ENCODE data around the gene METTL8.

The METTL8 gene

DNA sequence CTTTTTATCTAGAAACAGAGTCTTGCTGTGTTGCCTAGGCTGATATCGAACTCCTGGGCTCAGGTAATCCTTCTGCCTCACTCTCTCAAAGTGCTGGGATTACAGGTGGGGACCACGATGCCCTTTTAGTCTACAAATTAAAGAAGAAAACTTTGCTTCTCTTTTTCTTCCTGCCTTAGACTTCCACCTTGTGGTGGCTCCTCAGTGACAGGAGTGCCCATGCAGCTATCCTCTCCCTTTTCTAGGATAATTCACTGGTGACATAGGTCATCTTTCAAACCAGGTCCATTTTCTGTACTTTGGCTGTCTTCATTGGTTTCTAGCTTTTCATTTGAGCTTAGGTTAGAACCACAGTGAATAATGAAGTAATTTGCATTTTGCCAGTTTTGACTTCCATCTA, 13.9 kb upstream of the METTL8 start:
- TF ChIP-seq, protein P1, sequence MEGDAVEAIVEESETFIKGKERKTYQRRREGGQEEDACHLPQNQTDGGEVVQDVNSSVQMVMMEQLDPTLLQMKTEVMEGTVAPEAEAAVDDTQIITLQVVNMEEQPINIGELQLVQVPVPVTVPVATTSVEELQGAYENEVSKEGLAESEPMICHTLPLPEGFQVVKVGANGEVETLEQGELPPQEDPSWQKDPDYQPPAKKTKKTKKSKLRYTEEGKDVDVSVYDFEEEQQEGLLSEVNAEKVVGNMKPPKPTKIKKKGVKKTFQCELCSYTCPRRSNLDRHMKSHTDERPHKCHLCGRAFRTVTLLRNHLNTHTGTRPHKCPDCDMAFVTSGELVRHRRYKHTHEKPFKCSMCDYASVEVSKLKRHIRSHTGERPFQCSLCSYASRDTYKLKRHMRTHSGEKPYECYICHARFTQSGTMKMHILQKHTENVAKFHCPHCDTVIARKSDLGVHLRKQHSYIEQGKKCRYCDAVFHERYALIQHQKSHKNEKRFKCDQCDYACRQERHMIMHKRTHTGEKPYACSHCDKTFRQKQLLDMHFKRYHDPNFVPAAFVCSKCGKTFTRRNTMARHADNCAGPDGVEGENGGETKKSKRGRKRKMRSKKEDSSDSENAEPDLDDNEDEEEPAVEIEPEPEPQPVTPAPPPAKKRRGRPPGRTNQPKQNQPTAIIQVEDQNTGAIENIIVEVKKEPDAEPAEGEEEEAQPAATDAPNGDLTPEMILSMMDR (IDR thresholded peaks at IDR 0.05; ENCODE audit: low read length, missing control alignments) = no peak
- no peak overlapping the region for H3K4me3 ChIP-seq (replicated peaks; ENCODE audit: low read depth, low read length)
- DNase-seq (ENCODE audit: low read depth) = no peak

DNA sequence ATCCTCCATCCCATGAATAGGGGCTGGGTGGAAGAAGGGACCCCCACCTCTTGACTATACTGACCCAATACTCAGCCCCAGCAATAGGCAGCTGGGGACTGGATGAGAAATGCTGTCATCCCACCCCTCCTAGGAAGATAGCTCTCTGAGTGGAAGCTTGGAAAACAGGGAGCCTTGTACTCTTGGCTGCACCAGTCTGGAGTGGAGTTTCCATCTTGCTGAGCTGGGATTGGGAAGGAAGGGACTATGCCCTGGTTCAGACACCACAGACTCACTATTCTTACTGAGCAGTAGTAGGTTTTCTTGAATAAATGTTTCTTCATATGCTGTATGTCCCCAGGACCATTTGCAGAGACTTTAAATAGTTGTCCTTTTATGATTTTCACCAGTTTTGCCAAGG, 7.7 kb upstream of the METTL8 start:
- no peak overlapping the region for H3K4me3 ChIP-seq (replicated peaks; ENCODE audit: low read depth, low read length)
- DNase-seq (ENCODE audit: low read depth) = no peak
- TF ChIP-seq, protein P1 (IDR thresholded peaks at IDR 0.05; ENCODE audit: low read length, missing control alignments) = no peak

DNA sequence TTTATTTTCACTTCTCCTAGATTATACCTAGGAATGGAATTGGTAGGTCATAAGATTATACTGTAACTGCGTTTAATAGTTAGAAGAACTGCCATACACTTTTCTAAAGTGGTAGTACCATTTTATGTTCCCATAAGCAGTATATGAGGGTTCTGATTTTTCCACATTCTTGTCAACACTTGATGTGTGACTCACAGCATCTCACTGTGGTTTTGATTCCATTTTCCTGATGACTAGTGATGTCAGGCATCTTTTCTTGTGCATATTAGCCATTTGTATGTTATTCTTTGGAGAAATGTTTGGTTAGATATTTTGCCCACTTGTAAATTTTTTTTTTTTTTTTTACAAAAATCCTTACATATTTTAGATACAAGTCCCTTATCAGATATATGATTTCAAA, 2.5 kb upstream of the METTL8 start:
- peak; percentile 75 for DNase-seq (ENCODE audit: low read depth)
- H3K4me3 ChIP-seq (replicated peaks; ENCODE audit: low read depth, low read length) = no peak overlapping the region
- TF ChIP-seq, protein P1 (IDR thresholded peaks at IDR 0.05; ENCODE audit: low read length, missing control alignments) = no peak

DNA sequence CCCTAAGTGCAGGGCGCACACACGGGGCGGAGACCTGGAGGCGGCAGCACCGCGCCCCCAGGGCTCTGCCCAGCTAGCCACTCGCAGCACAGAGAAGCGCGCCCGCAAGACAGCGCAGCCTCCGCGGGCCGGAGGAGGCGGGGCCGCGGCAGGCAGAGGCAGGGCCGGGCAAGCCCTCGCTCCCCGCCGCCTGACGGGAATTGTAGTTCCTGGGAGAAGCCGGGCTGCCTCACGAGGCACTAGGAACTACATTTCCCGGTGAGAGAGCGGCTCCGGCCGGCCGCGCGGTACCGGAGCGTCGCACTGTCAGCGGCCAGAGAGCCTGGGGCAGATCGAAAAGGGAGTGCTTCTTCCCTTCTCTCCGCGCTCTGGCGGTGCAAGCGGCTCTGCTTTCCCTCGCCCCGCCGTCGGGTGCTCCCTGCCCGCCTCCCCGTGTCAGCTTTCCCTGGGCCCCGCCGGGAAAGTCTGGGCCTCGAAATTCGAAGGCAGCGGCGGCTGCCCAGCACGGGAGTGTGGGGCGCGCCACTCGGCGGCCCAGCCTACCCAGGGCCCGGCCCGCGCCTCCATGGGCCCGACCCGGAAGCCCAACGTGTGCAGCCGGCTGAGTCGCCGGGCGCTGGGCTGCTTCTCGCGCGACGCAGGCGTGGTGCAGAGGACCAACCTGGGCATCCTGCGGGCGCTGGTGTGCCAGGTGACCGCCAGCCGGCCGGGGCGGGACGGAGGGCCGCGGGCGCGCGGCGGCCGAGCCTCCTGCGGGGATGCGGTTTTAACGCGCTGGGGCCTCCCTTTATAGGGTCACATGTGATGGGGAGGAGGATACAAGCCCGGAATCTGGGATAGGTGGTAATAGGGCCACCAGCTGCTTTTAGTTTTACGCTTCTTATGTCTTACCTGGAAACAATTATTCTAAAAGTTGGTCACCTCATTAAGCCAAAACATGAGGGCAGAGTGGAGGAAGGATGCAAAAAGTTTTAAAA, 511 bp upstream of the METTL8 start, which contains the start of gene DCAF17:
TSS of gene DCAF17 (plus strand) at position 214 of the 977 bp plus-strand sequence. CDS start at position 566, 352 bp downstream.
- DNase-seq (ENCODE audit: low read depth) = peak; percentile 95
- peak within 1 kb of the TSS; percentile 75 for H3K4me3 ChIP-seq (replicated peaks; ENCODE audit: low read depth, low read length)
- TF ChIP-seq, protein P1 (IDR thresholded peaks at IDR 0.05; ENCODE audit: low read length, missing control alignments) = peak; percentile 8

DNA sequence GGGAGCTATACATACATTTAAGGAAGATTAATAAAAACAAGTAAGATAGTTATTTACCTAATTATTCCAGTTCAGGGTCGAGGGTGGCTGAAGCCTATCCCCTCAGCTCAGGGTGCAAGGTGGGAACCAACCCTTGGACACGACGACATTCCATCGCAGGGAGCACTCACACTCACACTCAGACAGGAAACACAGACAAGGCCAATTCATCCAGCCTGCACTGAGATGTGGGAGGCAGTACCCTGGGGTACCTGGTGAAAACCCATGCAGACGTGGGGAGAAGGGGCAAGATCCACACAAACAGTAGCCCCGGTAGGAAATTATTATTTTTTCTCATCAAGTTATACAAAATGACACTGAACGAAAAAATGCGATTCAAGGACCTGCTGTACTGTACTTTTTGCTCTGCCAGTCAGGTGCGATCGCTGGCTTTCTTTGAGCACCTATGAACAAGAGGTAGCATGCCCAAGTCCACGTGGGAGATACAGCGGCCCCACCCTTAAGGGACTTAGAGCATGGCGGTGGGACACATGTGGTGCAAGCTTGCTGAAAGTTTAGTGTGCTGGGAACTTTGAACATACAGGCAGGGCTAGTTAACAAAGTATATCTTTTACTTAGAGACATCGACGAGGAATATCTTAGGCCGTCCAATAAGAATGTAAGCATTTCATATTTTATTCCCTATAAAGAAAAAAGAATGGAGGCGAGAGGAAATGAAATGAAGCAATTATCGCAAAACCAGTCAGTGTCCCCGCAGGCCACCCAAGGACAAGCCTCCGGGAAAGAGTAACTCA, 624 bp downstream of the METTL8 start:
- DNase-seq (ENCODE audit: low read depth) = peak; percentile 17
- H3K4me3 ChIP-seq (replicated peaks; ENCODE audit: low read depth, low read length) = peak overlapping the region; percentile 75
- TF ChIP-seq, protein P1 (IDR thresholded peaks at IDR 0.05; ENCODE audit: low read length, missing control alignments) = no peak

DNA sequence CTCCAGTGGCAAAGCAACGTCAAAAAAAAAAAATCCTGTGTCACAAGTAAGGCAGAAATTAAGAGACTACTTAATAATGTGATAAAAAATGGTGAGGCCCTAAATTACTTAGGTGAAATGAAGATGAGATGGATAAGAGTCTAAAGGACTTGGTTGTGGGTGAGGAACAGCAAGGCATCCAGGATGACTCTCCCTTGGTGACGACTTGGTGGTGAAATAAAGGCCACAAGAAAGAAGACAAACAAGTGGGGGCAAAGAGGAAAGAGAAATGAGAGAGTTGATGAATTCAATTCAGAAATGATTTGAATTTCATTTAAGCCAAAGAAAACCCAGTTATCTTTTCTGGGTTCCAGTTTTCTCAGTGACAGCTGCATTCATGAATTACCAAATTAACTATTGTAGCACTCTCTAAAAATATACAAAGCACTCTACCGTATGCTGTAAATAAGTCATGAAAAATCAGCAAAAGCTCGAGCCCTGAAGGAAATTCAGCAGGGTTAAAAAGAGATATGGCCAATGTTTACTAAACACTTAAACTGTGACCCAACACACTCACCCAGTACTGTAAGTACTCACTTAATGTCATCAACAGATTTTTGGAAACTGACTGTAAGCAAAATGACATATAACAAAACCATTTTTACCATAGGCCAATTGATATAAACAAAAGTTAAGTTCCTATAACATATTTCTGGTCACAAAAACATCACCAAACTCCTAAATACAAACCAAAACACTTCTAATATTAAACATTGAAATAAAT, 1.4 kb downstream of the METTL8 start:
- no peak for DNase-seq (ENCODE audit: low read depth)
- TF ChIP-seq, protein P1 (IDR thresholded peaks at IDR 0.05; ENCODE audit: low read length, missing control alignments) = no peak
- H3K4me3 ChIP-seq (replicated peaks; ENCODE audit: low read depth, low read length) = no peak overlapping the region

All from fibroblast of pulmonary artery (primary cell).